OCI-LY7 (cell line): ENCODE measurements around the gene ZNF600. TPM values are rescaled to one million over a fixed set of nuclear protein-coding genes. Genes with fewer than 3 reads are reported as not detected.

Source experiments
- BruUV-seq: library from RNA; stranded (reverse); fragments of 400-500 nt; replicated peaks from 2 replicates; lab custom pipeline; 2021; lab: Mats Ljungman, UMichigan
- CTCF ChIA-PET: fragments of 300-600 bp; sonication (Branson Sonifier 250); formaldehyde crosslinking; loops from one replicate; lab custom pipeline; 2022; ENCODE audit warnings: antibody characterized with exemption; ENCODE audit not compliant: unreplicated experiment; lab: Charles Lee
- POLR2A ChIA-PET: fragments of 300-600 bp; sonication (Branson Sonifier 250); formaldehyde crosslinking; loops from one replicate; lab custom pipeline; 2022; ENCODE audit warnings: antibody characterized with exemption; lab: Charles Lee
- DNase-seq: peaks from one replicate; pipeline ENCODE4 v3.0.0-alpha.2; 2015; ENCODE audit warnings: low spot score
- H2AFZ ChIP-seq: fragments of 200-600 bp; sonication (generic), shearing (Covaris generic); 2 replicates; pipeline ENCODE4 v1.6.1; 2014; ENCODE audit warnings: mild to moderate bottlenecking, antibody characterized with exemption, low read length, moderate library complexity
- H3K27ac ChIP-seq: fragments of 200-600 bp; sonication (generic); 2 replicates; pipeline ENCODE4 v1.5.1; 2014; ENCODE audit warnings: mixed run types, low read depth, mild to moderate bottlenecking, moderate library complexity, low read length, inconsistent platforms; ENCODE audit not compliant: poor library complexity, severe bottlenecking
- H3K36me3 ChIP-seq: fragments of 200-600 bp; sonication (generic); 2 replicates; pipeline ENCODE4 v1.6.1; 2014; ENCODE audit warnings: mild to moderate bottlenecking, antibody characterized with exemption, low read length, moderate library complexity, mixed read lengths; ENCODE audit not compliant: insufficient read depth
- H3K4me1 ChIP-seq: fragments of 200-600 bp; sonication (generic); 2 replicates; pipeline ENCODE4 v1.5.1; 2014; ENCODE audit warnings: mild to moderate bottlenecking, low read length; ENCODE audit not compliant: insufficient read depth, poor library complexity, severe bottlenecking
- H3K4me2 ChIP-seq: fragments of 200-600 bp; sonication (generic); 2 replicates; pipeline ENCODE4 v1.6.1; 2014; ENCODE audit warnings: mild to moderate bottlenecking, low read length
- H3K4me3 ChIP-seq: fragments of 200-600 bp; sonication (generic); 2 replicates; pipeline ENCODE4 v1.5.1; 2014; ENCODE audit warnings: mild to moderate bottlenecking, low read depth, low read length; ENCODE audit not compliant: poor library complexity, severe bottlenecking
- H3K79me2 ChIP-seq: fragments of 200-600 bp; sonication (generic); 2 replicates; pipeline ENCODE4 v1.6.1; 2016; ENCODE audit warnings: low read depth, mild to moderate bottlenecking, low read length, moderate library complexity, mixed read lengths; ENCODE audit not compliant: insufficient read depth
- H3K9me2 ChIP-seq: fragments of 200-600 bp; sonication (generic); 2 replicates; pipeline ENCODE4 v1.6.1; 2016; ENCODE audit warnings: mild to moderate bottlenecking, low read length, mixed read lengths; ENCODE audit not compliant: insufficient read depth
- H3K9me3 ChIP-seq: fragments of 200-600 bp; sonication (generic); 2 replicates; pipeline ENCODE4 v1.6.1; 2014; ENCODE audit warnings: mild to moderate bottlenecking, mixed run types, low read length, mixed read lengths
- H4K20me1 ChIP-seq: fragments of 200-600 bp; sonication (generic); 2 replicates; pipeline ENCODE4 v1.6.1; 2014; ENCODE audit warnings: mild to moderate bottlenecking, antibody characterized with exemption, low read length, moderate library complexity, mixed read lengths; ENCODE audit not compliant: insufficient read depth
- EZH2phosphoT487 ChIP-seq: fragments of 200-600 bp; sonication (generic); IDR thresholded peaks from 2 replicates; pipeline ENCODE4 v1.6.1; 2018; ENCODE audit warnings: low read depth, borderline replicate concordance, mild to moderate bottlenecking, mixed run types, antibody characterized with exemption, low read length, moderate library complexity, mixed read lengths
- intact Hi-C: fragments of 100-400 bp; cut with micrococcal nuclease; formaldehyde crosslinking; loops from one replicate; pipeline ENCODE4 v1.10.0; 2022; ENCODE audit not compliant: unreplicated experiment
- total RNA-seq, 2 experiments: library from RNA; depleted of rRNA in 1 of 2; stranded (reverse); fragments of >200 nt in 1 of 2; shearing (Covaris generic) in 1 of 2; gene quantifications; 2 replicates each; pipeline ENCODE4 v1.2.3, GENCODE V29; 2014 to 2022
- TF ChIP-seq, protein P1 (sequence below): fragments of 200-600 bp; sonication (generic); conservative IDR thresholded peaks from 2 replicates; pipeline ENCODE4 v1.5.1; 2014; ENCODE audit warnings: mild to moderate bottlenecking, antibody characterized with exemption, low read length, moderate library complexity, mixed read lengths

The ZNF600 gene
- total RNA-seq, 2 experiments from 2014 or later = 4.6 to 8.5 TPM

DNA sequence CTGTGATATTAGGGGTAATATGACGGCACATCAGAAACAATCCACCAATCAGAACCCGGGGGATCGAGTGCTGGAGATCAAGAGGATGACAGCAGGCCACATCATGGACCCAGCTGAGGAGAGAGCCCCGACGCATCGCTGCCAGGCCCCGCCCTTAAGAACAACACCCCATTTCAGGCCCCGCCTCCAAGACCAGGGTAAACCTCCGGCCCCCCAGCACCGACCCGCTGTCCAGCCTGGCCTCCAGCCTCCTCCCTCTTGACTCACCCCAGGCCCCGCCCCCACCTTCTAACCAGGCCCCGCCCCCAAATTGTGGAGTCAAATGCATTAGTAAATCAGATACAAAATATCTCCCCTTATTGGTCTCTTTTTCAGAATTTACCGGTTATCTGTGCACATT is 47.0 kb downstream of the ZNF600 start:
- CTCF ChIA-PET = no interaction called here
- DNase-seq = no peak
- Histone ChIP-seq H2AFZ (no peak overlapping the region), H3K4me3 (no peak overlapping the region), H3K27ac (no peak overlapping the region), H3K4me2 (no peak overlapping the region), H3K4me1 (peaks cover 6% of the 10 kb centered on the region), H3K9me2 (no peaks in the 10 kb centered on the region), H3K79me2 (peaks cover under 1% of the 10 kb centered on the region; the same call in 1 of the 2 replicates), H3K9me3 (0 out of 2 replicates have a peak, but pooled peaks cover 4% of the 10 kb centered on the region), H3K36me3 (no peaks in the 10 kb centered on the region), H4K20me1 (no peaks in the 10 kb centered on the region)
- intact Hi-C loops = no loop called here
- no TSS peak for BruUV-seq
- POLR2A ChIA-PET = no interaction called here
- TF ChIP-seq, protein P1, sequence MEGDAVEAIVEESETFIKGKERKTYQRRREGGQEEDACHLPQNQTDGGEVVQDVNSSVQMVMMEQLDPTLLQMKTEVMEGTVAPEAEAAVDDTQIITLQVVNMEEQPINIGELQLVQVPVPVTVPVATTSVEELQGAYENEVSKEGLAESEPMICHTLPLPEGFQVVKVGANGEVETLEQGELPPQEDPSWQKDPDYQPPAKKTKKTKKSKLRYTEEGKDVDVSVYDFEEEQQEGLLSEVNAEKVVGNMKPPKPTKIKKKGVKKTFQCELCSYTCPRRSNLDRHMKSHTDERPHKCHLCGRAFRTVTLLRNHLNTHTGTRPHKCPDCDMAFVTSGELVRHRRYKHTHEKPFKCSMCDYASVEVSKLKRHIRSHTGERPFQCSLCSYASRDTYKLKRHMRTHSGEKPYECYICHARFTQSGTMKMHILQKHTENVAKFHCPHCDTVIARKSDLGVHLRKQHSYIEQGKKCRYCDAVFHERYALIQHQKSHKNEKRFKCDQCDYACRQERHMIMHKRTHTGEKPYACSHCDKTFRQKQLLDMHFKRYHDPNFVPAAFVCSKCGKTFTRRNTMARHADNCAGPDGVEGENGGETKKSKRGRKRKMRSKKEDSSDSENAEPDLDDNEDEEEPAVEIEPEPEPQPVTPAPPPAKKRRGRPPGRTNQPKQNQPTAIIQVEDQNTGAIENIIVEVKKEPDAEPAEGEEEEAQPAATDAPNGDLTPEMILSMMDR = no peak
- TF ChIP-seq EZH2phosphoT487 = no peak

DNA sequence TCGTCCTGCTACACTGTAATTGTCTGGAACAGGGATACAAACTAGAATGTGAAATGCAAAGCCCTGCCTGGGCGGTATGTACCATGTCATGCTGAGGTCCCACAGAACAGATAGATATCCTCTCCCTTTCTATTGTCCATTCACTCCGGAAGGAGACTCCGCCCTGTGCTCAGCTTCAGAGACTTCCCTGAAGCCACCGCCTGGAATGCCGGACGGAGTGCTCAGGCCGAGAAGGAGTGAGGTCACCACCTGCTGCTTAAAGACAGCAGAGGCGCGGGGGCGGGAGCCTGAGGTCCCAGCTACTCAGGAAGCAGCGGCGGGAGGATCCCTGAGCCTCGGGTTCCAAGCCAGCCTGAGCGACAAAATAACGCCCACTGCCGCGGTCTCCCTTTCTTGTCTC is 50.9 kb downstream of the ZNF600 start:
- ChIA-PET POLR2A (no interaction called here), CTCF (no interaction called here)
- peaks cover 20% of the 10 kb centered on the region for H3K4me1 ChIP-seq
- peaks cover 22% of the 10 kb centered on the region for H3K79me2 ChIP-seq
- peaks cover 7% of the 10 kb centered on the region; the same call in 1 of the 2 replicates for H3K36me3 ChIP-seq
- H3K9me3 ChIP-seq = 0 out of 2 replicates have a peak, but pooled peaks cover 4% of the 10 kb centered on the region
- intact Hi-C loops = no loop called here
- H3K4me2 ChIP-seq = no peak overlapping the region
- no peak overlapping the region for H3K4me3 ChIP-seq
- BruUV-seq = no TSS peak
- H3K27ac ChIP-seq = no peak overlapping the region
- no peaks in the 10 kb centered on the region for H4K20me1 ChIP-seq
- no peak for DNase-seq
- no peak for TF ChIP-seq EZH2phosphoT487
- TF ChIP-seq, protein P1 = no peak
- peak overlapping the region; percentile 98; the same call in 1 of the 2 replicates for H2AFZ ChIP-seq
- no peaks in the 10 kb centered on the region for H3K9me2 ChIP-seq

DNA sequence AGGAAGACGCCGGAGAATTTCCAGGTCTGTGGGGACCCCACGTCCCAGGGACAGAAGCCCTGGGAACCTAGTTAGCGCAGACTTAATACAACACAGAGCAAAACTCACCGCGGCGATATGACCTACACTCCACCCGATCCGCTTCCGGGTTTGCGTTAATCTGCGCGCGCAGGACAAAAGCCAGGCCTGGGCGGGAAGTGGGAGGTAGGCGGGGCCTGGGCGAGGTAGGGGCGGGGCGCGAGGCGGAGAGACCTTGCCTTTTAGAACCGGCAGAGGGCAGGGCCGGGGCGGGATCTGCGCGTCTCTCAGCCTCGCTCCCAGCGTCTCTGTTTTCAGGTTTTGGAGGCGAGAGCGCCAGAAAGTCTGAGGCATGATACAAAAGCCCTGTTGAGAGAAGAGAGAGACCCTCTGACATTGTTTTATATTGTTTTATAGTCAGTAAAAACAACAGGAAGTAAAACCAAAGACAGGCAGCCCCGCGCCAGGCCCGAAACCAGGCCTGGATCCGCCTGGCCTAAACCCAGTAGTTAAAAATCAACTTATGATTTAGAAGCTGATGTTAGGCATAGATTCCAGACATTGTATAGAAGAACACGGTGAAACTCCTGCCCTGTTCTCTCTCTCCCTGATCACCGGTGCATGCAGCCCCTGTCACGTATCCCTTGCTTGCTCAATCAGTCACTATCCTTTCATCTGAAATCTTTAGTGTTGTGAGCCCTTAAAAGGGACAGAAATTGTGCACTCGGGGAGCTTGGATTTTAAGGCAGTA is 51.5 kb downstream of the ZNF600 start, which contains the start of gene ZNF611:
Gene ZNF611 (minus strand): TSS at position 152 of the 769 bp plus-strand sequence. CDS start 19,150 bp downstream, outside the sequence.
- intact Hi-C loops = no loop called here

More for the DNA sequence above, 51.5 kb downstream of the ZNF600 start, which contains the start of gene ZNF611:
- H3K4me2 ChIP-seq = peak within 1 kb of the TSS; percentile 99
- ChIA-PET CTCF (no interaction called here), POLR2A (no interaction called here)
- peak within 1 kb of the TSS; percentile 98 for H2AFZ ChIP-seq
- 0 out of 2 replicates have a peak, but pooled peaks cover 4% of the 10 kb centered on the region for H3K9me3 ChIP-seq
- H3K27ac ChIP-seq = peak within 1 kb of the TSS; percentile 70
- no peaks in the 10 kb centered on the region for H3K9me2 ChIP-seq
- TF ChIP-seq EZH2phosphoT487 = no peak
- TF ChIP-seq, protein P1 = peak; percentile 61
- H3K4me3 ChIP-seq = peak within 1 kb of the TSS; percentile 100
- H4K20me1 ChIP-seq = no peaks in the 10 kb centered on the region
- BruUV-seq = no TSS peak
- H3K4me1 ChIP-seq = peaks cover 20% of the 10 kb centered on the region
- H3K79me2 ChIP-seq = peaks cover 22% of the 10 kb centered on the region
- H3K36me3 ChIP-seq = peaks cover 9% of the 10 kb centered on the region; the same call in 1 of the 2 replicates
- peak; percentile 94 for DNase-seq
